HG03469 (cell line): ENCODE measurements around the gene RASSF4.
A peak's percentile ranks its signal among the peaks of the same experiment; 100 is the strongest.

Experiments used
- ATAC-seq: cut with Tn5 transposase; IDR thresholded peaks from one replicate; pipeline ENCODE4 v1.9.1; 2021; ENCODE audit warnings: mild to moderate bottlenecking, moderate library complexity, moderate number of reproducible peaks; ENCODE audit not compliant: unreplicated experiment

The RASSF4 gene

DNA sequence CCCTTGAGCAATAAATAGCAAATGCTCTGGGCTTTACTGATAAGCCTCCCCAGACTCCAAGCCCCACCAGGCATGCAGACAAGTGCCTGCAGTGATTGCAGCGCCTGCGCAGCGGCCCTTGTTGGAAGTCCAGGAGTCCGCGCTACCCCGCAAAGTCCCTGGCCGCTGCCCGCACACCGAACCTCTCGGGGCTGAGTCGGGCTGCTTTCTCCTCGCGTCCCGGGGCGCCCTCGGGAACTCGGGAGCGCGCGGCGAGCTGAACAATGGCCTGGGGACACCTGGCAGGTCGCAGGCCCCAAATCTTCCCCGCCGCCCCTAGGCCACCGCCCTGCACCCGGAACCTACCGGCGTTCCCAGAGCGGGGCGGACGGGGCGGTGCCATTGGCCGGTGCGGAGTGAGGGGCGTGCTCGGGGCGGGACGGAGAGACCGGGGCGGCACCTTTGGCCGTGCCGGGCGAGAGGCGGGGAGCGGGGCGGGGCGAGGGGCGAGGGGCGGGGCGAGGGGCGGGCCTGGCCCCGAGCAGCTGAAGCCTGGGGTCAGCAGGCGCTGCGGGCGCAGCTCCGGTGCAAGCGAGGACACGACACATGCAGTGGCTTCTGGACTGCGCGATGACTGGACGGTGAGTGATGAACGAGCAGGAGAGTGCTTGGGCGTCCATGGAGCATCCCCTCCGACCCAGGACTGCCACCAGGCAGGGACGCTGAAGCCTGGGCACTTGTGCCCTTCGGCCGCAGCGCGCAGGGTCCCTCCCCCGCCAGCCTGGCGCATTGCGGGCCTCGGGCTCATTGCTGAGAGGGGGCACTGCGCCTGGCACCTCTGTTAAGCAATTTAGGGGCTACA lies at the start of gene RASSF4:
TSS of gene RASSF4 (plus strand) at position 556 of the 841 bp plus-strand sequence. CDS start 10,401 bp downstream, outside the sequence.
- peak; percentile 88 for ATAC-seq

DNA sequence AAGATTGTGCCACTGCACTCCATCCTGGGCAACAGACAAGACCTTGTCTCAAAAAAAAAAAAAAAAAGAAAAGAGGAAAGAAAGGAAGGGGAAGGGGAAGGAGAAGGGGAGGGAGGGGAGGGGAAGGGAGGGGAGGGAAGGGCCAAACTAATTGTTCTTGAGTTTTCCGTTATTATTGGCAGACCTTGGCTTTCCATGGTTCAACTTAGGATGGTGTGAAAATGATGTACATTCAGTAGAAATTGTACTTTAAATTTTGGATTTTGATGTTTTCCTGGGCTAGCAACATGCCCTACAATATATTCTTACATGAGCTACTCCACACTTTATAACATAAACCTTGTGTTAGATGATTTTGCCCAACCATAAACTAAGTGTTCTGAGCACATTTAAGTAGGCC lies 49.7 kb upstream of the RASSF4 start:
- no peak for ATAC-seq

DNA sequence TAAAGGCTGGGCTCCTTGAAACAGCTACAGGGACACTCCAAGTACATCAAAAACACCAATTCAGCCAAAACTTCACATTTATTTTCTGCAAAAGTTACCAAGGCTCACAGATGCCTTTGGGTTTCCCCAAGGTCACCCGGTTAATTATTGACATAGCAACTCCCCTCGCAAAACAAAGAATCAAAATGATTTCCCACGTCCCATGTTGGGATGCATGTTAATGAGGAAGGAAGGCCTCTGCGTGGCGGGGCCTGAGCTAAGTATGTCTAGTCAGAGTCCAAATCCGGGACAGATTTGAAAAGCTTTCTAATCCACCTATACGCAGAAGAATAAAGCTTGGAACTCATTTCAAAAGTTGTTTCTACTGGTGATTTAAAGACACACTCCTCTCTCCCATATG lies 49.0 kb upstream of the RASSF4 start:
- ATAC-seq: no peak

- ATAC-seq: no peak
Measured at GRCh38 chr10:44911081-44911540, 48.5 kb upstream of the RASSF4 start, which contains the start of gene TMEM72. Gene TMEM72 (plus strand): TSS chr10:44911337. CDS start chr10:44911513, 176 bp downstream.

- ATAC-seq: no peak
Measured at GRCh38 chr10:44911951-44912350, 47.7 kb upstream of the RASSF4 start.

GRCh38 chr10:44913350-44914081 lies 46.1 kb upstream of the RASSF4 start:
- ATAC-seq: no peak

DNA sequence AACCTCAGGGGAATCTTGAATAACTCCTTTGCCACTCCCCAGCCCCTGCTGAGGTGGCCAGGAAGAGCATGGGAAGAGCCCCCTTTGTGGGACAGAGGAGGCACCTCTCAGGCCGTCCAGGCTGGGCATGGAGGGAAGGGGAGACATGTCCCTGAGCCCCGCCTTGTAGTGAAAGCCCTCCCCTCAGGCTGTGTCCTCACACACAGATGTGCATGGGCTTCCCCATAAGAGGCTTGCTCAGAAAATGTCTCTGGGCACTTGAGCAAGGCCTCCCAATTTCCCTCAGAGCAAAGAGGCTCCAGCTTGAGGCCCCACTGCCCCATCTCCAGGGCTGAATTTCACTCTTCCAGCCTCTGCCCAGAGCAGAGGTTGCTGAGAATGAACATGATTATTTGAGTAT lies 44.7 kb upstream of the RASSF4 start:
- ATAC-seq: no peak

DNA sequence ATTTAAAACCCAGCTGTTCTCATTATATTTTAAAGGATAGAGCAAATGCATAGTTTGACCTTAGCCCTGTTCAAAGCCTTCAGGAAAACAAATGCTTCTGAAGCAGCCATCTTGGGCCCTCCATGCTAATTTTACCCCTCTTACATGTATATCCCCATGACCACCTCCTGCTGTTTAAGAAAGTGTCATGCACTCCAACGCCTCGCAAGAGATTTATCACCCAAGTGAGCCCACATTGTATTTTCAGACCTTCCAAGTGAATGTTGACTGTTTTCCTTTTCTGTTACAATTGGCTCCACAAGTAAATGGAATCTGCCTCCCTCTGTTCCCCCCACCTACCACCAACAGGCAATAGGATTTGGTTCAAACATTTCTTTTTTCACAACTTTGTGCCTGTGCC lies 43.2 kb upstream of the RASSF4 start:
- no peak for ATAC-seq

GRCh38 chr10:44917848-44918247 lies 41.8 kb upstream of the RASSF4 start:
- no peak for ATAC-seq

DNA sequence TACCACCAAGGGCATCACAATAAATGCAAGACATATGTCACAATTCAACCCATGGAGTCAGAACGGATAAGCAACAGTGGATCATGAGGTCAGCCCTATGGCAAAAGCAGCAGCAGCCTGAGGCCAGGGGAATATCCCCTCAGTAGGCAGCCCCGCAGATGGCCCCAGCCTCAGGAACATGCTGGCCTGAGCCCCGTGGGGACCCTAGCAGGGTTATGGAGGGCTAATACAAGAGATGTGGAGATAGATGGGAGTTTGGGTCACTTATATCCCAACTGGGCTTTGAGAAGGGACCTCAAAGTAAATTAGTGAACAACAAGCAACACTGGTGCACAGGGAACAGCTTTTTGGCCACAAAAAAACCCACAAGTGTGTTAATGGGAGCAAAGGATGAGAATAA lies 39.4 kb upstream of the RASSF4 start:
- no peak for ATAC-seq

- ATAC-seq: no peak
Measured at GRCh38 chr10:44921061-44921460, 38.5 kb upstream of the RASSF4 start.

DNA sequence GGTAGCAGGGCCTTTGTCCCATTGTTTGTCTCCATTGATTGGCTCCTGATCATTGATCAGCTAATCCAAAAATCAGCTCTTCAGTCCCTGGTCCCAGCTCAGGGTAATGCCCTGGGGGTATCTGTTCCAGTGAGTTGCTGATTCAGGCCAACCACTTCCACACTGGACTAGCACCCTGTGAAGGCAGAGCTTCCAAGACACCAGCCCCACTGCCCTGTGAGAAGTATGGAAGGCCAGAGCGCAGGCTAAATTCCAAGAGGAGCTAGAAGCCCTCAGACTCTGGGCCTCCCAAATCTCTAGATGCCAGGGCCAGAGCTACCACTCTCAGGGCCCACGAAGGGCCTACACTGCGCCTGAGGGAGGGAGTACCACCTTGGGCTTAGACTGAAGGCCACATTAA lies 38.1 kb upstream of the RASSF4 start:
- no peak for ATAC-seq

- no peak for ATAC-seq
Measured at GRCh38 chr10:44922021-44922420, 37.6 kb upstream of the RASSF4 start.

GRCh38 chr10:44922796-44923545 lies 36.6 kb upstream of the RASSF4 start:
- no peak for ATAC-seq

DNA sequence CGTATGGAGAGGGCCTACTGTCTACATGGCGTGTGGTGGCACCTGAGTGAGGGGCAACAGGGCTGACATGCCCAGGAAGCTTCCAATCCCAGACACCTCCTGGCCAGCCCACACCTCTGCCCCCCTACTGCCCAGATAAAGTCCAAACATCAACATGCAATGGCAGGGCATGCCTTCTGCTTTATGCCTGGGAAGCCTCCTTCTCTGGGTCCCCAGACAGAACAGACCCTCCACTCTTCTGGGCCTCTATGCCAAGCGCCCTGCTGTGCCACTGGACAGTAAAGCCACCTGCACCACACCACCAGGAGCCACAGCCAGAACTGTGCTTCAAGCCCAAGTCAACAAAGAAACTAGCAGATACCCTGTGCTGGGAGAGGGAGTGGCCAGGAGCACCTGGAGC lies 36.0 kb upstream of the RASSF4 start:
- ATAC-seq: no peak

DNA sequence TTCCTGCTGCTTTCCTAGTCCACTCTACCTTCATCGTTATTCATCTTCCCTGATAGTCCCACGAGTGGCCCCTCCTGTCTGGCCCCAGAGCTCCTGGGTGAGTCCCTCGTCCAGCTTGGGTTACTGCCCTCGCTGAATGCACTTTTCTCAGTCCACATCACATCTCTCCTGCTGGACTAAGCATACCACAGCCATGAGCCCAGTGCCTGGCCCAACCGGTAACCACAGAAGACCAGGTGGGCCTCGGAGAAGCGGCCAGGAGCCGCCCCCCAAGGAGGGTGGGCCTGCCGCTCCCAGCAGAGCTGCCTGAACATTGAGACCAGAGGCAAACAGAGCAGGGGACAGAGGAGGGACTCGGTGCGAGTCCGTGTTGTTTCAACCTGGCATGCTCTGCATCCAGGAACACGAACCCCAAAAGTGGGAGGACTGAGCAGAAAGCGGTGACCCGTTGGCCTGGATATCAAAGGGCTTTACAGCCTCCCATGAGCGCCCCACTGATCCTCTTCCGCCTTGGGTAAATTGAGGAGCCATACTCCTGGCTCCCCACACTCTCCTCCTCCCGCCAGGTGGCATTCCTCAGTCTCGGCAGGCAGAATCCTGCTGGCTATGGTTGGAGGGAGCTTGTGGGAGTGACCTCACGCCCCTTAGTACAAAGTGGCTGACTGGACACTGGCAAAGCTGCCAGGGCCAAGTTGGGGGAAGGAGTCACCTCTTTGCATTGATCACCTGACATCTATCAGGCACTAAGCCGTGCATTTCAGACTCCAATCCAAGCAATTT lies 35.2 kb upstream of the RASSF4 start:
- ATAC-seq: no peak

- no peak for ATAC-seq
Measured at GRCh38 chr10:44925224-44925623, 34.4 kb upstream of the RASSF4 start.

GRCh38 chr10:44925811-44926750 lies 33.5 kb upstream of the RASSF4 start:
- ATAC-seq: no peak

DNA sequence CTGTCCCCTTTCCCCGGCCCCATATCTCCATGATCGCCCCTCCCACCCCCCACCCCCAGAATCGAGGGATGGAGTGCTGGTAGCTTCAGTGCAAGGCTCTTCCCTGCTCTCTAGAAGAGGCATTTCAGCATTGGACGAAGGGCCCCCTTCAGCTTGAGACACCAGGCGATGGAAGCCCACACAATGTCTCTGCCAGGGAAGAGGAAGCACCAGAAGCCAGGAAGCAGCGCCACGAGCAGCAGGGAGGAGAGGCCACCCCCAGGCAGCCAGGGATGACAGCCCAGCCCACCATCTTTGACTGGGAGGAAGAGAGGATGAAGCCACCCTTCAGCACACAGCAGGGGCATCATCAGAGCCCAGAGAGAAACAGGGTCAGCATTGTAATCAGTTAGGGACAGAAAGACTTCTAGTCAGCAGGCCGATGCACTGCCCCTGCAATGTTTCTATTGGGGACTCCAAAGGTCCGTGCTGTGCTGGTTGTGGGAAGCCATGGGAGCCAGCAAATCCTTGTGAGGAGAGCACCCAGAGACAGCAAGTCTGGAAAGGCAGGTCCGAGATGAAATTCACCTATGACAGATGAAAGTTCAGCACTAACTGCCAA lies 32.8 kb upstream of the RASSF4 start:
- no peak for ATAC-seq
